SK-N-SH treated with all-trans-retinoic acid at 6 μM for 48 hours (cell line): ENCODE data around the gene SMARCA2.

ENCODE experiments used
- ATAC-seq: fragments of 200-7000 bp; cut with Tn5 transposase; 3 replicates; pipeline ENCODE4 v1.9.1; 2020; ENCODE audit warnings: mild to moderate bottlenecking, moderate library complexity
- ARNTL ChIP-seq: fragments of 450-650 bp; formaldehyde crosslinking; IDR thresholded peaks from 2 replicates; pipeline ENCODE4 v1.5.0; 2020; ENCODE audit warnings: low read depth, mild to moderate bottlenecking, moderate library complexity, borderline replicate concordance
- BACH2 ChIP-seq: fragments of 250-450 bp; sonication (Bioruptor Pico); IDR thresholded peaks from 2 replicates; pipeline ENCODE4 v1.9.0; 2021; ENCODE audit warnings: mild to moderate bottlenecking, borderline replicate concordance
- CSDC2 ChIP-seq: fragments of 250-450 bp; sonication (Bioruptor Pico); IDR thresholded peaks from 2 replicates; pipeline ENCODE4 v1.5.0; 2020; ENCODE audit warnings: mild to moderate bottlenecking, moderate library complexity
- ESRRG ChIP-seq: fragments of 250-450 bp; sonication (Bioruptor Pico); IDR thresholded peaks from 2 replicates; pipeline ENCODE4 v1.6.1; 2021; ENCODE audit warnings: mild to moderate bottlenecking
- GLIS3 ChIP-seq: fragments of 250-450 bp; sonication (Bioruptor Pico); IDR thresholded peaks from 2 replicates; pipeline ENCODE4 v1.5.0; 2020; ENCODE audit warnings: mild to moderate bottlenecking, moderate library complexity
- ISL1 ChIP-seq: fragments of 250-450 bp; sonication (Bioruptor Pico); IDR thresholded peaks from 2 replicates; pipeline ENCODE4 v2.1.2; 2022; ENCODE audit warnings: mild to moderate bottlenecking, moderate library complexity
- OSR1 ChIP-seq: fragments of 250-450 bp; sonication (Bioruptor Pico); IDR thresholded peaks from 2 replicates; pipeline ENCODE4 v1.8.0; 2022; ENCODE audit warnings: moderate library complexity, mild to moderate bottlenecking, inconsistent platforms
- PATZ1 ChIP-seq: fragments of 250-450 bp; sonication (Bioruptor Pico); IDR thresholded peaks from 2 replicates; pipeline ENCODE4 v1.8.0; 2020; ENCODE audit warnings: mild to moderate bottlenecking, moderate library complexity, borderline replicate concordance
- PPARA ChIP-seq: fragments of 250-450 bp; sonication (Bioruptor Pico); IDR thresholded peaks from 2 replicates; pipeline ENCODE4 v1.5.0; 2020; ENCODE audit warnings: mild to moderate bottlenecking, borderline replicate concordance
- RARB ChIP-seq: fragments of 250-450 bp; sonication (Bioruptor Pico); IDR thresholded peaks from 2 replicates; pipeline ENCODE4 v1.8.0; 2021; ENCODE audit warnings: mild to moderate bottlenecking, moderate library complexity
- TOX ChIP-seq: fragments of 250-450 bp; sonication (Bioruptor Pico); IDR thresholded peaks from 2 replicates; pipeline ENCODE4 v1.8.0; 2021; ENCODE audit warnings: mild to moderate bottlenecking, moderate library complexity, borderline replicate concordance
- ZC3H10 ChIP-seq: fragments of 250-450 bp; sonication (Bioruptor Pico); IDR thresholded peaks from 2 replicates; pipeline ENCODE4 v1.5.1; 2021; ENCODE audit warnings: mild to moderate bottlenecking, moderate library complexity
- ZNF565 ChIP-seq: fragments of 450-650 bp; formaldehyde crosslinking; conservative IDR thresholded peaks from 2 replicates; pipeline ENCODE4 v1.5.0; 2020; ENCODE audit warnings: low read depth, mild to moderate bottlenecking, moderate library complexity
- ZNF70 ChIP-seq: fragments of 450-650 bp; formaldehyde crosslinking; IDR thresholded peaks from 2 replicates; pipeline ENCODE4 v1.5.0; 2020; ENCODE audit warnings: mild to moderate bottlenecking, moderate library complexity
- TF ChIP-seq, protein P1 (sequence below): fragments of 250-450 bp; sonication (Bioruptor Pico); IDR thresholded peaks from 2 replicates; pipeline ENCODE4 v1.5.1; 2021; ENCODE audit warnings: mild to moderate bottlenecking, moderate library complexity

Gene SMARCA2

DNA sequence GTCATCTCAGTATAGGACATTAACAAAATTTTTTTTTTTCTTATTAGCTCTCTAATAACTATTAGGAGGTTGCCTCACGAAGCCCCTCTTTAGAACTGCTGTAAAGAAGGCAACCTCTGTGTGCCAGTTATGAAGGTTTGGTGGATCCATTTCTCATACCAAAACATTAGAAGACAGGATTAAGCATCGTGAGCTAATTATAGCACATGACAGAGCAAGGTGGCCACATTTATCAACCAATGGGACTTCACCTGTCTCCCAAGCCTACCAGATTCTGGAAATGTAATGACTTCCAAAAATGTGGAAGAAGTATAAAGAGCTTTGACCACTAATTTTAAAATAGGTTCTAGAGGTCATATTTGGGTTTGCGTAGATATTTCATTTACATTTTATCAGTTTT is 107.2 kb downstream of the SMARCA2 start (continued):
- TF ChIP-seq PATZ1 (CRISPR knock-in tag) (no peak), ZC3H10 (no peak), ZNF70 (CRISPR knock-in tag) (no peak)
- TF ChIP-seq, protein P1, sequence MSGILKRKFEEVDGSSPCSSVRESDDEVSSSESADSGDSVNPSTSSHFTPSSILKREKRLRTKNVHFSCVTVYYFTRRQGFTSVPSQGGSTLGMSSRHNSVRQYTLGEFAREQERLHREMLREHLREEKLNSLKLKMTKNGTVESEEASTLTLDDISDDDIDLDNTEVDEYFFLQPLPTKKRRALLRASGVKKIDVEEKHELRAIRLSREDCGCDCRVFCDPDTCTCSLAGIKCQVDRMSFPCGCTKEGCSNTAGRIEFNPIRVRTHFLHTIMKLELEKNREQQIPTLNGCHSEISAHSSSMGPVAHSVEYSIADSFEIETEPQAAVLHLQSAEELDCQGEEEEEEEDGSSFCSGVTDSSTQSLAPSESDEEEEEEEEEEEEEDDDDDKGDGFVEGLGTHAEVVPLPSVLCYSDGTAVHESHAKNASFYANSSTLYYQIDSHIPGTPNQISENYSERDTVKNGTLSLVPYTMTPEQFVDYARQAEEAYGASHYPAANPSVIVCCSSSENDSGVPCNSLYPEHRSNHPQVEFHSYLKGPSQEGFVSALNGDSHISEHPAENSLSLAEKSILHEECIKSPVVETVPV (CRISPR knock-in tag) = no peak

GRCh38 chr9:2125906-2126305 is 110.8 kb downstream of the SMARCA2 start:
- ATAC-seq = no peak
- TF ChIP-seq BACH2 = no peak
- TF ChIP-seq RARB (CRISPR knock-in tag) = no peak
- TF ChIP-seq ZNF565 (CRISPR knock-in tag) = no peak
- TF ChIP-seq, all 23 proteins: peak for 0

GRCh38 chr9:2126331-2126803 is 111.2 kb downstream of the SMARCA2 start:
- TF ChIP-seq PATZ1 (CRISPR knock-in tag) = no peak
- TF ChIP-seq ZNF565 (CRISPR knock-in tag) = no peak
- no peak for TF ChIP-seq ZNF70 (CRISPR knock-in tag)
- TF ChIP-seq ARNTL (CRISPR knock-in tag) = no peak
- TF ChIP-seq BACH2 = no peak
- no peak for TF ChIP-seq ISL1 (CRISPR knock-in tag)
- TF ChIP-seq TOX (CRISPR knock-in tag) = no peak
- TF ChIP-seq, protein P1 (CRISPR knock-in tag) = no peak
- no peak for TF ChIP-seq GLIS3
- ATAC-seq = no peak; the same call in 2 of the 3 replicates

DNA sequence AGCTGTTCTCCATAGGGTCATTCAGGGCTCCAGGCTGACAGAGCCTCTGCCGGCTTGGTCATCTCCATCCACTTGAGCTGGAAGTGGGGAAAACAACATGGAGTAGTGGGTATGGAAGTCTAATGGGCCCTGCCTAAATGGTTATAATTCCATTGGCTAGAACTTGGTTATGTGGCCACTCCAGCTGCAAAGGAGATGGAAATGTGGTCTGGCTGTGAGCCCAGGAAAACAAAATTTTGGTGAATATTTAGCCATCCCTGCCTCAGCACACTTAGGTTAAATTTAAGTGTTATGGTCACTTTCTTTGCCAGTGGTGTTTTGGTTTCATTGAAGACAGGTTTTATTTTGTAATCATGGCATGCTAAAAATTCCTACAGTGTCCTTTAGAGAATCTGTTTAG is 112.3 kb downstream of the SMARCA2 start:
- ATAC-seq = no peak

GRCh38 chr9:2128141-2128540 is 113.0 kb downstream of the SMARCA2 start:
- no peak for ATAC-seq
- TF ChIP-seq, protein P1 (CRISPR knock-in tag) = no peak
- TF ChIP-seq OSR1 (CRISPR knock-in tag) (no peak), ESRRG (CRISPR knock-in tag) (no peak), PPARA (CRISPR knock-in tag) (no peak), CSDC2 (CRISPR knock-in tag) (no peak)
- TF ChIP-seq, all 23 proteins: peak for 0

More for the DNA sequence above, 112.3 kb downstream of the SMARCA2 start:
- TF ChIP-seq PPARA (CRISPR knock-in tag) = no peak
- no peak for TF ChIP-seq CSDC2 (CRISPR knock-in tag)
- no peak for TF ChIP-seq PATZ1 (CRISPR knock-in tag)
- TF ChIP-seq, all 23 proteins: peak for 0
